ENCODE results near the gene C1QTNF8.

GRCh38 chr16:1137604-1138003 is 41.6 kb upstream of the C1QTNF8 start:
- TF ChIP-seq CTCF (IDR thresholded peaks at IDR 0.05) (no peak), POLR2A (IDR thresholded peaks at IDR 0.05) (no peak), POLR2AphosphoS5 (IDR thresholded peaks at IDR 0.05) (no peak)

All from prostate gland (tissue), 2 donors.